GM21381 (cell line): ENCODE data around the gene PVALEF.

Source experiments
- ATAC-seq: cut with Tn5 transposase; IDR thresholded peaks from one replicate; pipeline ENCODE4 v1.9.1; 2021; ENCODE audit warnings: mild to moderate bottlenecking, moderate library complexity; ENCODE audit not compliant: unreplicated experiment

Gene PVALEF

DNA sequence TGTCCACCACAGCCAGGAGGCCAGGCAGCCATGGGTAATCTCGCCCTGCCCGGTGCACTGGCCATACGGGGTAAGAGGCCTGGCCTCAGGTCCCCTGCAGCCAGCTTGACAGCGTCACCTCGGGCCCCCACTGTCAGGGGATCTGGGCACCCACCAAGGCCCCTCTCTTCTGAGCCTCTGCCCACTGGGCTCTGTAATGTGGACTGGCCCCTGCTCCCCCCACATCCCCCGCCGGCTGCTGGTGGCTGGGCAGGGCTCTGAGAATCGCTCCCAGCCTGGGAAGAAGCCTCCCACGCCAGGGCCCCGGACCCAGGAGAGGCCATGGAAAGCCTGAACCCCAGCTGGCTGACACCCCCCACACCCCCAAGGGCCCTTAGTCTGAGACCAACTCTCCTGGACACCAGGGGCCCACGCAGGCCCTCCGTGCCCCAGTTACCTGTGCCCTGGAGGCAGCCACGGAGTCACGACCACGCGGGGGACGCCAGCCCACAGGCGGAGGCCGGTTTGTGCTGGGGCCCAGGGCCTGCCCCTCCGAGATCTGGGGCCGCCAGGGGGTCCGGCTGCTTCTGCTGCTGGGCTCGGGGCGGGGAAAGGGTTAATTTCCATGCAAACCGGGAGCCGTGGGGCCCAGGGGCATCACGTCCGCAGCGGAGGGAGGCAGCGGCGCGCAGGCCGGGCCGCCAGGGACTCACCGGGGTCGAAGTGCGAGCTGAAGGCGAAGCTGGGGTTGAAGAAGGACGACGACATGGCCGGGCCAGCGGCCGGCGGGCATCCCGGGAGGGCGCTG, at the start of gene PVALEF:
PVALEF (plus strand) TSS at position 262 of the 787 bp plus-strand sequence. CDS start 15,720 bp downstream, outside the sequence.
- ATAC-seq = no peak

DNA sequence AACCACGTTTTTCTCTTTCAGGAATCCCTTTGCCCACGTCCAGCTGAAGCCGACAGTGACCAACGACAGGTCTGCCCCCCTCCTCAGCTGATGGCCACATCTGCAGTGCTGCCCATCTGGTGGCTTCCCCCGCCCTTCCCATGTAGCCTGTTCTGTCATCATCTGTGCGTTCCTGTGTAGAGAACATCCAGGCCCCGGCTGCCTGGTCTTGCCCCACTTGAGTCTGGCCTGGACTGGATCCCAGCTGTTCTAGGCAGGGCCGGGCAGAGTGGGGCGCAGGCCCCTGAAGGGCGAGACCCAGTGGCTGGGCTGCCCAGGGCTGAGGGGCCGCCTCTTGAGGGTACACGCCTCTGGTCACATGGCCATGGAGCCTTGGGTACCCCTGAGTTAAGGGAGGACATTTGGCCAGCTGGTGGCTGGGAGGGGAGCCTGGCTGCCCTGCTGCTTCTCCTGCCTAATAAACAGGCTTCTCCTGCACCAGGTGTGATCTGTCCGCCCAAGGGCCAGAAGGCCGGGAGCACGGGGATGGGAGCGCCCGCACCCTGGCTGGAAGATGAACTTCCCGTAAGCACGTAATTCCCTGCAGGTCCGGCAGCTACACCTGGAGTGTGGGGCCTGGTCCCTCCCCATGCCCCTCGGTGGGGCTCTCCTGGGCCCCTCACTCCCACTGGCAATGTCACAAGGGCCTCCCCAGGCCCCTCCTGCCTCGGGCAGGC, 49.4 kb upstream of the PVALEF start:
- no peak for ATAC-seq

DNA sequence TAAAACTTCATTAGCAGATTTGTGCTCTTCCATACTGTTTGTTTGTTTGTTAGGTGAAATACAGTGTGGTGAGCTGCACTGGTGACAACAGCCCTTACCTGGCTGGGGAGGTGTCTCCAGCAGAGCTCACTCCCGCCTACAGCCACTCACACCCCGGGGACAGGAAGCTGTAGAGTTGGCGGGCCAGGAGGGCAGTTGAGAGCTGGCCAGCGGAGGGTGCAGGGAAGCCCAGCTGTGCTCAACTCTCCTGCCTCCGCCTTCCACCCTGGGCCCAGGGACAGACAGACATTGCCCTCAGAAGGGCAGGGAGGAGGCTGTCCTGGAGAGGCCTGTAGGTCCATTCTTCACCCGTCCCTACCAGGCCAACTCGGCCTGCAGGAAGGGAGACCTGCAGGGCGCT, 48.6 kb upstream of the PVALEF start:
- no peak for ATAC-seq

DNA sequence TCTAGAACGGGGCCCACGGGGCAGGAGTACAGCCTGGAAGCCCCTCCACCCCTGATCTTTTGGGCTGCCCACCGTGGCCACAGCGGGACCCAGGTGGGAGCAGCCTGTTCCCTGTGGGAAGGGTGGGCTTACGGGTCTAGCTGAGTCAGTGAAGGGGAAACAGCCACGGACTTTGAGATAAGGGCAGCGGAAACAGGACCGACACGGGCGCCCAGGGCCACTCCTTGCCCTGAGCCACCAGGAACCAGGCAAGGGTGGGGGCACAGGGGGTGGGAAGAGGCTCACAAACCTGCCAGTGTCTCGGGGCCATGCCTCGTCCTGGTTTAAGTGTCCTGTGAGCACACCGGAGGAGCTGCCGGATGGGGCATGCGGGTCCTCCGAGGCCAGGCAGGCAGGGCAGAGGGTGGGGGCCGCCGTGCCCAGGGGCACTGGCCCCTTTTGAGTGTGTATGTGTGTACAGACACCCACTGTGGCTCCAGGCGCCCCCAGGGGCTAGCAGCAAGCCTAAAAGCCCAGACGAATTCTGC, 47.6 kb upstream of the PVALEF start:
- no peak for ATAC-seq

DNA sequence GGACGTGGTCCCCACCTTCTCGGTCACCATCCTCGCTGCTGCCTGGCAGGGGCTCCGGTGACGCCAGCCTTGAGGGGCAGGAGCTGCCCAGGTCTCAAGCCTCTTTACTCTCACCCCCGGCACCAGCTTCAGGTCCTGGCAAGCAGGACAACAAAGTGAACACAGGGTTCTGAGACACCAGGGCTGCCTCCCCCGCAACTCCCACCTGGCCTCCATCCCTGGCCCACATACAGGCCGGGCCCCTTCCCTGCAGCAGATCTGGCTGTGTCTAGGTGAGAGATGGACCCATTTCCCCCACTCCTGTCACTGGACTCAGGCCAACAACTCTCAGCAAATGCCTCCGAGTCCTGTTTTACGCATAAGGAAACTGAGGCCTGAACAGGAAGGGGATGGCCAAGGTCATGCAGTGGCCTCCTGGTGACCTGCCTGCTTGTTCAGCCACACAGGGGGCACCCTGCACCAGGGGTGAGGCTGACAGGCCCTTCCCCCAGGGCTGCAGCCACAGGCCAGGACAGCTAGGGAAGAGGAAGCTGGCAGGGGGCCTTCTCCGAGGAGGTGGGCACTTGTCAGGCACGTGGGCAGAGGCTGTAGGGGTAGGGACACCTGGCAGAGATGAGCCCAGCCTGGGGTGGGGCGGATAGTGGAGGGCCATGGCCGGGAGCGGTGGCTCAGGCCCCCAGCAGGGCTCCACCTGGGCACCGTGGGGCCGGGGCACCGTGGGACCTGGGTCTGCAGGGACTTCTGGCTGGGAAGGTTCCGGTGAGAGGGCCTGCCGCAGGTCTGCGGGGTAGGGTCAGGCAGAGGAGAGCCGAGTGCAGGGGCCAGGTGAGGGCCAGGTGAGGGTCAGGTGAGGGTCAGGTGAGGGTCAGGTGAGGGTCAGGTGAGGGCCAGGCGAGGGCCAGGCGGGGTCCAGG, 46.7 kb upstream of the PVALEF start:
- ATAC-seq = no peak

DNA sequence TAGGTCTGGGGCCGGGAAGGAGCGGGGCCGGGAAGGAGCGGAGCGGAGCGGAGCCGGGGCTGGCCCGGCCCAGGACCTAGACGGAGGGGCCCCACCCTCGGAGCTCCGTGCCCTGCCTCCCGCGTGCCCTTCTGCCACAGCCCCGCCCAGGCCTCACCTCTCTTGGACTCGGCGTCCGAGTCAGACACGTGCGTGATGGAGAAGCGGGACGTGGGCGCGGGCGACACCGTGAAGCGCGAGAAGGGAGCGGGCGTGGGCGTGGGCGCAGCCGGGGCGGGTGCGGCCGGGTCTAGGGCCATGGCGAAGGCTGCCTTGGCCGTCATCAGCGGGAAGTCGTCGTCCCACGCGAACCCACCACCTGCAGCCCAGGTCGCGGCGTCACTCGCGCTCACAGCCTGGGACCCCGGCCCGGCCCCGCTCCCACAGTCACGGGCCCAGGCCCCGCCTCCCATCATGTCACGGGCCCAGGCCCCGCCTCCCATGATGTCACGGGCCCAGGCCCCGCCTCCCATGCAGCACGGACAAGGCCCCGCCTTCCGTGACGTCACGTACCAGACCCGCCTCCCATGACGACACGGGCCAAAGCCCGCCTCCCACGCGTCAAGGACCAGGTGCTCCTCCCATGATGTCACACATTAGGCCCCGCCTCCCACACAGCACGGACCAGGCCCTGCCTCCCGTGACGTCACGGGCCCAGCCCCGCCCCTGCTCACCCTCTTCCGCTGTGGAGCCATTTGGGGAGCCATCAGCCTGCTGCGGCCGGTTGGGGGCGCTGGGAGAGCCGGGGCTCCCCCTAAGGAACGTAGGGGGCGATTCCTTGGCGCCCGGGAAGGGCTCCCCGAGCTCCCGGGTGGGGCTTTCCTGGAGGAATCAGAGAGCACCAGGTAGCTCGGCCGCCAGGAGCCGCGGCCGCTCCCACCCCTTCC, 45.8 kb upstream of the PVALEF start:
- ATAC-seq = no peak

DNA sequence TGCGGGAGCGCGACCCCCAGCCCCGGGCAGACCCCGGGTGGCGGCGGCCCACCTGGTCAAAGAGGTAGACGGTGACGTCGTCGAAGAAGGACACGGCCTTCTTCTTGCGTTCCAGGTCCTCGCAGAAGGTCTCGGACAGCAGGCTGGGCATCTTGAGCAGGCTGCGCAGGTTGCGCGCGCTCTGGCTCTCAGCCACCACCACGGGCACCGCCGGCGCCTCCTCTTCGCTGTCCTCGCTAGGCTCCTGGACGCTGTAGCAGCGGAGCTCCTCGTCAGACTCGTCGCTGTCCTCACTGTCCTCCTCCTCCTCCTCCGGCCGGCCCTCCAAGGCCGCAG, 45.2 kb upstream of the PVALEF start:
- no peak for ATAC-seq

DNA sequence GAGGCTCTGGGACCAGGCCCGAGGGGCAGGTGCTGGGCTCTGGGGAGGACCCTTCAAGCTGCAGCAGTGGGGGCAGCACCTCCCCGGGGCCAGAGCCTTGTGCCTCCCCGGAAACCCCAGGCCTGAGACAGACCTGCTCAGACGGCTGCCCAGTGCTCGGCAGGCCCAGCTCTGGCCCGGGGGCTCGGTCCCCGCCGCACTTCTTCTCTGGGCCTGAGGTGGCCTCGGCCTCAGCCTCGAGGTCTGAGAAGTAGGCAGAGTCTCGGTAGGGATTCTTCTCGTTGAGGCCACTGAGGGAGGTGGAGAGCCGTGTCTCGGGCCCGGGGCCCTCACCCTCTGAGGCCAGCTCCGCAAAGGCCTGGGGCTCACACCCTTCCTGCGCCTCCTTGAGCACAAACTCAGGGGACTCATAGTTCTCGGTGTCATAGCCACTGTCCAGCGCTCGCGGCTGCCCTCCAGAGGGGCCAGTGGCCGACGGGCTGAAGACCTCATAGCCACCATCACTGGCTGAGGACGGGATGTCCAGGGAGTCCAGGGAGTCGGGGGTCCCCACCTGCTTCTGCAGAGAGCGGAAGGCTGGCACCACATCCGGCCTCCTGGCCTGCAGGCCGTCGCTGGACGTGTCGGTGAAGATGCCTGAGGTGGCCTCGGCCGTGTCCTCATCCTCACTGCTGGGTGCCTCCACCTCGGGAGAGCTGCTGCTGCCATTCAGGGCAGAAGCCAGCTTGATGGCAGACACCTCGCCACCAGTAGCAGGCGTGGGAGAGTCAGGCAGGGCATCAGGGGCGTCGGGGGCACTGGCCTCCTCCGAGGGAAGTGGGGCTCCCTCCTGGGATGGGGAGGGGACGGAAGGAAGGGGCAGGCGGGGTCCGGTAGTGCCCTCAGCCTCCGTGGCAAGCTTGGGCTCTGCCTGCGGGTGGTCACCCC, 44.3 kb upstream of the PVALEF start:
- no peak for ATAC-seq

DNA sequence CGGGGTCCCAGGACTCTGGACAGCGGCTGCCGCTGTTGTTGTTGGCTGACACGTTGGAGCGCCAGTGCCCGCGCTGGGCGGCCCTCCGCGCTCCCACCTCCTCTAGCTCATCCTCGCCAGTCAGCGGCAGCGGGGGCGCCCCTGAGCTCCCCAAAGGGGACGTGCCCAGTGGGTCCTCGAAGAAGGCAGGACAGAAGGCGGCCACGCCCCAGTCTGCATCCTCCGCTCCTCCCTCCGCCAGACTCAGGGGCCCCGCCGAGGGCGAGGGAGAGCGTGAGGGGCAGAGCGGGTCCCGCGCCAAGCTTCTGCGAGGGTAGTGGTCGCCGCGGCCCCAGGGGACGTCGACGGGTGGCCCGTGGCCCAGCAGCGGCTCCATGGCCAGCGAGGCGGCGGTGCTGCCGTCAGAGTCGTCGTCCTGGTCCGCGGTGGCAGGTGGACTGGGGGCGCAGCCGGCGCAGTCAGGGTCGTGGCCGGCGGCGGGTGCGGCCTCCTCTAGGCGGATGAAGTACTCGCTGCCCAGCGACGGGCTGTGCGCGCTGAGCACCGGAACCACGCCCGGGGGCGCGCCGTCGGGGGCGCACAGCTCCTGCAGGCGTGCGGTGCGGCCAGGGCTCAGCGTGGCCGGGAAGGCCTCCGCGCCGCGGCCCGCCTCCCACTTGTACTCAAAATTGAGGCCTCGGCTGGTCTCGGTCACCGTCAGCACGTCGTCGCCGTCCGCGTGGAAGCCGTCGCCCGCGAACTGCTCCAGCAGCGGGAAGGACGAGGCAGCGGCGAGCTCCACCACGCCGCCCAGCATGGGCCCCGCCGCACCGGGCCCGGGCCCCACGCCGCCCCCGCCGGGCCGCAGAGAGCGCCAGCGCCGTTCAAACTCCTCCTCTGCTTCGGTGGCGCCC, 43.2 kb upstream of the PVALEF start:
- no peak for ATAC-seq

DNA sequence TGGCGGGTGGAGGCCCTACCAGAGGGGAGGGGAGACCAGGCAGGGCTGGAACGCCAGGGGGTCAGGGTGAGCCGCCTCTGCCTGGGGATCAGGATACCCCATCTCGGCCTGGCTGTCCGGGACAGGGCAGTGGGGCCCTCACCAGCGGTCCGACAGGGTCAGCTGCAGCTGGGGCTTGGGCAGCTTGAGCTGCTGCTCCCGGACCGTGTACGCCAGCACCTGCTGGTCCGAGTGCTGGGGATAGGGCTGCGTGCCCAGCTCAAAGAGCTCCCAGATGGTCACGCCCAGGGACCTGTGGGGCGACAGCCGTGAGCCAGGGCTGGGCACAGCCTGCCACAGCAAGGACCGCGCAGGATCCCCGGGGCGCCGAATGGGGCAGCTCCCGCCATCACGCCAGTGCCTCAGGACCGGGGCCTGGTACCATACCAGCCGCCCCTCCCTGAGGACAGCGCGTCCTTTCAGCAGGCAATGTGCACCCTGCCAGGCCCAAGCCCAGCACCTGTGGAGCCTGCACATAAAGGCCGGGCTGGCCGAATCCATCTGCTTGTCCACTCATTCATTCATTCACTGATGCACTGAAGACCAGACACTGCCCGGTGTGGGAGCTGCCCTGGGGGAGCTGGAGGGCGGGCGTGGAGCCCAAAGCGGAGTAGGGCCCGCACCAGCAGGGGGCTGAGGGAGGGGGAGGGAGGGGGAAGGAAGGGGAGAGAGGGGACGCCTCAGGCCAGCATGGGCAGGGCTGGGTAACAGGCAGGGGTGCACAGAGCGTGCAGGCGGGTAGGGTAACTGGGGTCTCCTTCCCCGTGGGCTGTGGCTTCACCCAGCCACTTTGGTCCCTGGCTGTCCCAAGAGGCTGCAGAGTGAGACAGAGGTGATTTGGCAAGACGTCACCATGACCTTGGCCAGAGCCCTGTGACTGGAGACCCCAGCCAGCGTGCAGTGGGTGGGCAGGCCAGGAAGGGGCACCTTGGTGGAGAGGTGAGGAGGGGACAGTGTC, 42.0 kb upstream of the PVALEF start:
- no peak for ATAC-seq

DNA sequence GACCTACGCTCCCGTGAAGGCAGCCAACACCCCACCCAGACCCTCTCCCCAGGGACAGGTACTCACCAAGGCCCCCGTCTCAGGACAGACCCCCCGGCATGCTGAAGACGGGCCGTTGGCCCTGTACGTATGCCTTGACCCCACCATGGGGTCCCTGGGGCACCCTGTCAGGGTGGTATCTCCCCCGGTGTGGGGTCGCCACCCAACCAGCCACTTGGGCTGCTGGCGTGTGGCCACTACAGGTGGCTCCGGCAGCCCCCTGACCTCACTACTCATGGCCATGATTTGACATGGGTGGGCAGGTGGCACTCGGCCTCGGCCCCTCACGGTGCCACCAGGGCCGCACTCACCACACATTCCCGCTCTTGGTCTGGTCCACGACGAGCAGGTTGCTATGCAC, 40.9 kb upstream of the PVALEF start:
- ATAC-seq = no peak

DNA sequence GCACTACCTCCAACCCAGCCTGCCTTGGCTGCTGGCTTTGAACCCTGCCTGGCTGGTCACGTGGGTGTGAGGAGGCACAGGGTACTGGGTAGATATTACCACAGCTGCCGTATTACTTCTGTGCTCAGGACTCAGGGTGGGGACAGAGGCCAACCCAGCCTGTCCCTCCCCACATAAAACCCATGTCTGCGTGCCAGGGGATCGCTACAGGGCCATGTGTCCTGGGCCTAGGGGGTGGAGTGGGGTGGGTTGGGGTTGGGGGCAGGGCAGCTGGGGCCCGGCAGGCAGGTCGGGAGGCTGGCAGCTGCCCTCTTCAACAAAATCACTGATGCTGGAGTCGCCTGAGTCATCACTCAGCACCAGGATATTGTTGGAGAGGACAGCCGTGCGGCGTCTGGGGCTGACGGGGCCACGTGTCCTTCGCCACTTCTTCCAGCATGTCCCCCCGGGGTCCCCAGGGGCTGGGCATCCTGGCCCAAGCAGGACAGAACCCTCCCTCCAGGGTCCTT, 39.7 kb upstream of the PVALEF start:
- no peak for ATAC-seq

DNA sequence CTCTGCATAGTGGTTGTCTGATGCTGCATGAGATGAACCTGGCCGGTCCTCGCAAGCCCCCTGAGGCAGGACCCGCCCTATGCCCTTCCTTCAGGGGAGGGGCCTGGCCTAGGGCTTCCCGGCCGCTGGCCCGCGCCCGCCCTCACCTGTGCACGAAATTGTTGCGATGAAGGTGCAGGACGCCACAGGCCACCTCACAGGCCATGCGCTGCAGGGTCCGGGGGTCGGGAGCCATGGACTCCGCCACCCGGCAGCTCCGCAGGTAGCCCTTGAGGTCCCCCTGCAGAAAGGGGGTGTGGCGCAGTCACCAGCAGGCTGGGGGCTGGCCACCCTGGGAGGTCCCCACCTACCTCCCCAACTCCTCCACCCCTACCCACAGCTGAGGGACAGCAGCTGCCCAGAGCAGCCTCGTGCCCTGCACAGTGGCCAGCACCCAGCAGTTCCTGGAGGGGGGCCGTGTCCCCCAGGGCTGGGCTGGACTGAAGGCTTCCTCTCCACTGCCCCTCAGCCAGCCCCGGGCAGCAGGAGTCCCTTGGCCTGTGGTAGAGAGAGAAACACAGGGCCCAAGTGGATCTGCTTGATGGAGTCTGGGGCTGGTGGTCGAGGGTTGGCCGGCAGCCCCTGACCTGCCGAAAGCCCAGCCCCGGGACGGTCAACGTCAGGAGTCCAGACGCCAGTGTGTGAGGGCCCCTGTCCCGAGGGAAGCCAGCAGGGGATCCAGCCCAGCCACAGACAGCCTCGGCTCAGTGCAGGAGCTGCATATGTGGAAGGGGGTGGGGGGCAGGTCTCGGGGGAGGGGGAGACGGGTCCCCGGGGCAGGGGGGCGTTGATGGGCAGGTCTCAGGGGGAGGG, 38.8 kb upstream of the PVALEF start:
- no peak for ATAC-seq

DNA sequence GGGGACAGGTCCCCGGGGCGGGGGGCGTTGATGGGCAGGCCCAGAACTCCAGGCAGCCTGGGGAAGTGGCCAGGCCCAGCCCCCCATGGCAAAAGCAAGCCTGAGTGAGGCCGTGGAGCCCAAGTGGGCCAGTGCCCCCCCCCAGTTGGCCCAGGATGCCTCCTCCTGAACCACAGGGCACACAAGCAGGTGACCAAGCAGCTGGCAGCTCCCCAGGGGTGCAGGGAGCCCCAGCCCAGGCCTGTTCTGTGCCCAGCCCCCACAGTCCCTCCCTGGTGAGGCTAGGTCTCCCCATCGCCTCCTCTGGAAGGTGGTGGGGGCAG, 38.2 kb upstream of the PVALEF start:
- ATAC-seq = no peak

DNA sequence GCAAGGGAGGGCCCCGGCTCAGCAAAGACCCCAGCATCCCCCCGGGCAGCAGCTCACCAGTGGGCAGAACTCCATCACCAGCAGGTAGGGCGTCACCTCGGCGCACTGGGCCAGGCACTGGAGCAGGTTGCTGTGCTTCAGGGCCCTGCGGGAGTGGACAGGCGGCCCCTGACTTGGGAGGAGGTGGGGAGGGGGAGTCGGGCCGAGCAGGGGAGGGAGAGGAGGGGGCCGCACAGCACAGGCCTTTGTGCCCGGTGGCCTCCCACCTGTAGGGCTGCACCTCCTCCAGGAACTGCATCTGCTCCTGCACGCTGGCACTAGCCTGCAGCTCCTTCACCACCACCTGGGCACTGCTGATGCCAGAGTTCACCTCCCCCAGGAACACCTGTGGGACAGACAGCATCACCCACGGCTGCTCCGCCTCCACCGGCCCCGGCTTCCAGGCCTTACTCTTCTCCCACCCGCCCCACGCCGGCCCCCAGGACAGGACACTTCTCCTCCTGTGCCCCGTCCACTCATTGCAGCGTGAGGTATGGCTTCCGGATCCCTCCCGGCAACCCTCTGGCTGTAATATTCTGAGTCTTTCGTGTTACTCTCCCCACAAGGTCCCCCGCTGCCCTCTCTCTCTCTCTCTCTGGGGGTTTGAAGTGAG, 37.7 kb upstream of the PVALEF start:
- ATAC-seq = no peak
